OCI-LY3 (cell line): ENCODE measurements around the gene PTPN1.

Experiments
- CTCF ChIP-seq: fragments of 200-600, 300-600 bp; sonication (generic); IDR thresholded peaks from 2 replicates; pipeline ENCODE4 v1.5.1; 2014; ENCODE audit warnings: antibody characterized with exemption, low read length, low read depth
- EZH2phosphoT487 ChIP-seq: fragments of 200-600 bp; shearing (Covaris generic); IDR thresholded peaks from 2 replicates; pipeline ENCODE4 v1.6.1; 2018; ENCODE audit warnings: antibody characterized with exemption, mixed run types, low read depth

- TF ChIP-seq CTCF (no peak), EZH2phosphoT487 (no peak)
Measured at GRCh38 chr20:50535162-50535561, 25.0 kb downstream of the PTPN1 start.
